GM18511 (cell line): ENCODE data around the gene SPAG17.

Source experiments
- ATAC-seq: cut with Tn5 transposase; IDR thresholded peaks from one replicate; pipeline ENCODE4 v1.9.1; 2021; ENCODE audit warnings: mild to moderate bottlenecking, moderate library complexity; ENCODE audit not compliant: unreplicated experiment

The SPAG17 gene

DNA sequence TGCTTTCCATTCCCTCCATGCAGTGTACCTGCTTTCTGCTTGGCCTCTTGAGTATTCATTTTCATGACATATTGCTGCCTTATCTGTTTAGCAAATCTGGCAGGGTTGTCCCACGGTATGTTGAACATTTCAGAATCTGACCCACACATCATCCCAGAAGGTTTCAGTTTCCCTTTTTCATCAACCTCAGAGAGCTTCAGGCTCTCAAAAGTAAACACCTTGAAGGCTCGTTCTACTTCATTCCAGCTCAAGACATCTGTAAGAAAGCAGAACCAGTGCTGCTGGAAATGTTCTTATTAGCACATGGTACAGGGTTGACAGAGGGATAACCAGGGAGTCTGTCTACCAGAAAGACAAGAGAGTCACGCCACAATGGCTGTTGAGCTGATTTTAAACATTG lies 103.6 kb downstream of the SPAG17 start:
- ATAC-seq, result peak; percentile 75

DNA sequence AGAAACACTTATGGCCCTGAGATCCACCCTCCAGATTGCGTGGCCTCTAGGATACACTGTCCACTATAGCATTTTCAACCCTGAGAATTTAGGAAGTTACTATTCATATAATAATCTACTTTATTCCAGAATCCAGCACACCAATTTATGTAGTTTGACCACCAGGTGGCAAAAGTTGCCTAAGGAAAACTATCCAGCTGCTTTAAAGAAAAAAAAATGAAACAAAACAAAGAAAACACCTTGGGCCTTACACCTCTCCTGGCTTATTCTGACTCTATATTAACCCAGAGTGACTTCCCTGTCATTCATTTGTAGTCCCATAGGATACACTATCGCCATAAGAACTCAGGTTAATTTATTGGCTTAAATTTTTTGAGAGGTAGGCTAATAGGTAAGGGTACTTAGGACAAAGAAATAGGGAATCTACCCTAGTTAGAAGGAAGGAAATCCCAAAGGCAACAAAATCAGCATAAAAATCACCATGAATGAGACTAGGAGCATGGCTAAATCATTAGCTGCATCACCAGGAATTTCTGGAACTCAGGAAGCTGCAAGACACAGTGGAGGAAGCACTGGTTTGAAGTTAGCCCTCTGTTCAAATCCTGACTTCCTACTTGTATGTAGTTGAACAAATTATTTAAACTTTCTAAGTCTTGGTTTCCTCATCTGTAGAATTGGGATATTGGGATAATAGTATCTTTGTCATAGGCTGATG lies 107.5 kb downstream of the SPAG17 start:
- no peak for ATAC-seq

DNA sequence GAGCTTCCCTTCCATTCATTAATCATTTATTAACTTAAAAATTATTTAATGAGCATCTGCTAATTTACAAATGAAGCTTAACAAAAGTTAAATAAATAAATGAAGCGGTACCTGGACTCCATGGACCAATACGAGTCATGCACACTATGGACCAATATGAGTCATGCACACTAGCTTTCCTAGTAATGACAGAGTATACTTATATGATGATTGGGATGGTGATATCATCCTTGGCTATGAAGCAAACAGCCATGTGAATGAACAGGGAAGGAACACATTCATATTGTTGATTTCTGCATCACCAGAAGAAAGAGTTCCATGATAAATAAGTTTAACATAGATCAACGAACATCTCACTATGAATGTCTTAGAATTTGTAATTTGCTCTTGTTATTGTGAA lies 109.9 kb downstream of the SPAG17 start:
- ATAC-seq, result no peak

DNA sequence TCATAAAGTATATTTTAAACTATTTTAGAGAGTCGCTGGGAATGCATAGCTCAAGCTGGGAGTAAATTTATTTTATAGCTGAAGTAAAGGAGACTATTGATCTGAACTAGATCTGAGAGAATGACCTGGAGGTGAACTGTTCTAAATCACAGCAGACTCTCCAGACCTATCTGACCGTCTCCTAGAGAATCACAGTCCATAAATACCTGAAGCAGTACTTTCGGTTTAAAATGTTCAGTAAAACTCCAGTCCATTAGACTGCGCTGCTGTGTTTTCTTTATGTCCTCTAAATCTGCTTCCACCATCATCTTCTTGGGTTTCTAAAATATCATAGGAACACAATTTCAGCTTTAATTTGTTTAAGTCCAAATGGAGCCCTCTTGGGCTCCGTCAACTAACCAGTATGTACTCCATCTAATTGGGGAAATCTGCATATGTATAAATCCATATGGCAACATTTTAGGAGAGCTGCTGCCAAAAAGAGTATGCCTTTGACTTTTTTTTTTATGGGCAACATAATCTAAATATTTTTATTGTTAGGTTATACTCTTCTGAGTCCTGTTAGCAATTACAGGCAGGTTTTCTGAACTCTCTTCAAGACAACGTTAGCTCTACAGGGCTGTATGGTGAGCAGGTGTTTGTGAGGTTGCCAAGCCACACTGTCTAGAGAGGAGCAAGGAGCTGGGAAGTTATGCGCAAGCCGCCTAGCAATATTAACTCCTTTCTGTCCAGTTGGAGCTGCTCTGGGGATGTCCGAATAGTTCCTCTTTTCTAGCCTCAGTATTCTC lies 111.2 kb downstream of the SPAG17 start:
- ATAC-seq, result no peak

DNA sequence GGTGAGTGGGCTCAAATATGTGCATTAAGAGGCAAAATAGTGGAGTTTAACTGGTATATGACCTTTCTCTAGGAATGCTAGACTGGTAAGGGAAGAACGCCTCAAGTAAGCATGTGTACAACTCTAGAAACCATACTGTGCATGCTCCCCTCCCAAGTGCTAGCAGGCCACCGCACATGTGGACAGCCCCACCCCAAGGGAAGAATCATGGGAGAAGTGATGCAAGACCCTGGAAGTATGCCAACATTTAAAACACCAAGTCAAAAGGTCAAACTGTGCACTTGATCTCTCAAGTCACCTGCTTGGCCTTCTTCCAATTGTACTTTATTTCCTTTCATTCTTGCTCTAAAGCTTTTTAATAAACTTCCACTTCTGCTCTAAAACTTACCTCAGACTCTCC lies 135.0 kb downstream of the SPAG17 start:
- no peak for ATAC-seq

GRCh38 chr1:118047650-118048224 lies 137.3 kb downstream of the SPAG17 start:
- no peak for ATAC-seq

DNA sequence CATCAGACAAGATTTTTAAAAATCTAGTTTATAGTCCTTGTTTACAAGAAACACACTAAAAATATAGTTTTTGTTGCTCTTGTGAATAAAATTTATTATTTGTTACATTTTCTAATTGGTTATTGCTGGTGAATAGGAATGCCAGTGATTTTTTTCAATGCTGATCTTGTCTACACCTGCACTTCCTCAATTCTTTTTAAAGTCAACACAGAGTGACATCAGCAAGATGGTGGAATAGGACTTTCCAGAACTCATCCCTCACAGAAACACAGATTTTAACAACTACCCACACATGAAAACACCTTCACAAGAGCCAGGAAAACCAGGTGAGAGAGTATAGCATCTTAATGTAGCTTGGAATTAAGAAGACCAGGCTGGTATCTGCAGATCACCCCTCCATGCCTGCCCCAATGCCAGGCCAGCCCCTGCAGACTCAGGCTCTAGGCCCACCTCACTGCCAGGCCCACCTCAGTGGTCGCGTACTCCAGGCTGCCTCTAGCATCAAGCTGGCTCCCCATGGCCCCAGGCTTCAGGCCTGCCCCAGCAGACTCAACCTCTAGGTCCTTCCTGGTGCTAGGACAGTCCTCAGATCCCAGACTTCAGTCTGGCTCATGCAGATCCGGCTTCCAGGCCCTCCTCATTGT lies 137.9 kb downstream of the SPAG17 start:
- no peak for ATAC-seq

- no peak for ATAC-seq
Observed at GRCh38 chr1:118043624-118044023, 141.4 kb downstream of the SPAG17 start.

DNA sequence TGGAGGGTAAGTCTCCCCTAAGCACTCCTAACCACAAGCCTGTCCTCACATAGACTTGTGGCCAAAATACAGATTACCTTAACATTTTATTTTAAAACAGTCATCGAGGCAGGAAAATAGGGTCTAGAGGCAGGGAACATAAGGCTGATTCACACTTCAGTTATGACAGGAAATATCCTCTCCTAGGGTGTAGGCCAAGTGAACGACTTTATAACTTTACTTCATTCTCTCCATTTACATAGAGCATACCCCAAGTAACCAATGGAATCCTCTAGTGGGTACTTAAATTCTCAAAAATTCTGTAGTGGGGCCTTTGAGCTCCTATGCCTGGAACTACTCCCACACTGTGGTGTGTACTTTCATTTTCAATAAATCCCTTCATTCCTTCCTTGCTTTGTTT lies 142.5 kb downstream of the SPAG17 start:
- ATAC-seq, result no peak

GRCh38 chr1:118039170-118039569 lies 145.9 kb downstream of the SPAG17 start:
- no peak for ATAC-seq

- no peak for ATAC-seq
Observed at GRCh38 chr1:118032883-118033282, 152.1 kb downstream of the SPAG17 start.

- ATAC-seq, result no peak
Observed at GRCh38 chr1:118028267-118028666, 156.8 kb downstream of the SPAG17 start.

DNA sequence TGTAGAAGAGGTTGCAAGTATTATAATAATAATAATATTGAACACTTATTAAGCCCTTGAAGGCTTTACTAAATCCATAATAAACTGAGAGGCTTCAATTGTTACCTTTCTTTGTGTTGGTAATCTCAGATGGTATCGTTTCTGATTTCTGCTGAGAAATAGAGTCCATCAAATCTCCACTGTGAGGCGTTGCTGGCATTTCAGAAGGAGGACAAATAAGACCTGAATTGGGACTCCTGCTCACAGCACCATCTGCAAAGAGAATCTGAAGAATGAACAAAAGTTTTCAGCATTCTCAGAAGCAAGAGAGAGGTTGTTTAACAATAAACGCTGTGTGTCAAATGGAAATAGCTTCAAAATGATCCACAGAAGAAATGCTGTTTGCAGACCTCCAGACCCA lies 161.8 kb downstream of the SPAG17 start:
- ATAC-seq, result no peak

- no peak for ATAC-seq
Observed at GRCh38 chr1:118021668-118022067, 163.4 kb downstream of the SPAG17 start.

- no peak for ATAC-seq
Observed at GRCh38 chr1:118018060-118018459, 167.0 kb downstream of the SPAG17 start.

DNA sequence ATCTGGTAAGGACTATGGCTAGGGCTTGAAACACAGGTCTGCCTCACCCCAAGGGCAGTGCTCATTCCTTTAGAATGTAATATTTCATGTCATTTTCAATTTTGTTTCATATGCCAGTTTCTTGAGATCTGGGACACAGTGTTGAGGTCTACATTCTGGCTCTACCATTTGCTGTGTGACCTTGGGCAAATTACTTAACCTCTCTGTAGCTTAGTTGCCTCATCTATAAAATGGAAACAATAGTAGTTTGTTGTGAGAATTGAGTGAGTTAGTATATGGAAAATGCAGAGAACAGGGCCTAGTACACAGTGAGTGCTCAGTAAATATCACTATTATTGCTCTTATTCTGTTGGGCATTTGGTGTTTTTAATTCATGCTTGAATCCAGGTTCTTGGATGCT lies 171.1 kb downstream of the SPAG17 start:
- no peak for ATAC-seq

- no peak for ATAC-seq
Observed at GRCh38 chr1:118013336-118013735, 171.7 kb downstream of the SPAG17 start.

GRCh38 chr1:118012515-118013124 lies 172.4 kb downstream of the SPAG17 start:
- no peak for ATAC-seq

GRCh38 chr1:118008011-118008410 lies 177.0 kb downstream of the SPAG17 start:
- no peak for ATAC-seq

- no peak for ATAC-seq
Observed at GRCh38 chr1:118007391-118007790, 177.6 kb downstream of the SPAG17 start.

GRCh38 chr1:118004312-118004711 lies 180.7 kb downstream of the SPAG17 start:
- no peak for ATAC-seq
